K562 (cell line): ENCODE measurements around the gene CPN2. TPM values are rescaled to one million over a fixed set of nuclear protein-coding genes. Genes with fewer than 3 reads are reported as not detected.

Source experiments
- EGR1 ChIP-seq: fragments of 450-650 bp; conservative IDR thresholded peaks from 2 replicates; pipeline ENCODE4 v1.6.1; 2017; ENCODE audit warnings: mild to moderate bottlenecking
- FOXJ2 ChIP-seq: fragments of 200-800 bp; sonication (Bioruptor generic); IDR thresholded peaks from 2 replicates; pipeline ENCODE4 v1.6.1; 2016; ENCODE audit warnings: missing genetic modification characterization, missing compliant biosample characterization
- FOXK1 ChIP-seq: sonication (generic); formaldehyde crosslinking; IDR thresholded peaks from 2 replicates; pipeline ENCODE4 v1.8.0; 2022; ENCODE audit warnings: missing genetic modification reagents, mild to moderate bottlenecking, borderline replicate concordance
- GABPB1 ChIP-seq: sonication (generic); formaldehyde crosslinking; IDR thresholded peaks from 2 replicates; pipeline ENCODE4 v1.8.0; 2022; ENCODE audit warnings: mild to moderate bottlenecking, missing genetic modification reagents
- MYNN ChIP-seq, 2 experiments: sonication (generic); formaldehyde crosslinking in 1 of 2; IDR thresholded peaks; 2 replicates each; pipeline versions ENCODE4 v1.5.0 to v1.6.1; 2016 to 2020; ENCODE audit warnings: antibody characterized with exemption in 1 of 2, missing genetic modification reagents in 1 of 2
- NFYB ChIP-seq: IDR thresholded peaks from 2 replicates; pipeline ENCODE4 v1.6.1; 2011; ENCODE audit warnings: mild to moderate bottlenecking, moderate library complexity; ENCODE audit not compliant: insufficient read length; ENCODE audit errors: extremely low read depth
- SAFB ChIP-seq: fragments of 200-400 bp; formaldehyde crosslinking; IDR thresholded peaks from 2 replicates; pipeline ENCODE4 v1.6.1; 2017; ENCODE audit warnings: low read depth, low read length, borderline replicate concordance
- SMARCC2 ChIP-seq: fragments of 450-650 bp; IDR thresholded peaks from 2 replicates; pipeline ENCODE4 v1.6.1; 2017; ENCODE audit warnings: antibody characterized with exemption, moderate library complexity, mild to moderate bottlenecking, low read depth
- SNIP1 ChIP-seq: fragments of 450-650 bp; IDR thresholded peaks from 2 replicates; pipeline ENCODE4 v1.7.1; 2017; ENCODE audit warnings: low read depth, mild to moderate bottlenecking
- STAG1 ChIP-seq: sonication (generic); formaldehyde crosslinking; IDR thresholded peaks from 2 replicates; pipeline ENCODE4 v1.5.0; 2020; ENCODE audit warnings: missing genetic modification reagents, borderline replicate concordance
- SUPT5H ChIP-seq: fragments of 450-650 bp; IDR thresholded peaks from 2 replicates; pipeline ENCODE4 v1.6.1; 2016
- TAF7 ChIP-seq: fragments of 450-650 bp; IDR thresholded peaks from 2 replicates; pipeline ENCODE4 v1.6.1; 2016; ENCODE audit warnings: missing genetic modification characterization, missing compliant biosample characterization
- ZNF764 ChIP-seq: fragments of 250-450 bp; sonication (Bioruptor Pico); IDR thresholded peaks from 2 replicates; pipeline ENCODE4 v1.4.0; 2020; ENCODE audit warnings: low read depth, mild to moderate bottlenecking, moderate library complexity
- polyA plus RNA-seq, 8 experiments: library from polyadenylated mRNA; depleted of rRNA in 4 of 8; stranded (reverse) in 5 of 8; unstranded in 3 of 8; fragments of >200 nt; fragmentation: Nextera tagmentation in 2 of 8; fragmentation: Illumina TruSeq in 1 of 8; extraction: Ambion mirVana in 2 of 8; extraction: Trizol in 1 of 8; gene quantifications; 2 replicates each; pipeline versions ENCODE4 v1.2.1 to v1.2.3, GENCODE V29; 2011 to 2014; ENCODE audit warnings: inconsistent platforms in 1 of 8, missing spikeins in 1 of 8
- total RNA-seq, 7 experiments: library from RNA; depleted of rRNA in 6 of 7; stranded (reverse); fragments of >200 nt in 6 of 7; fragmentation: Illumina TruSeq in 2 of 7; extraction: Trizol in 2 of 7; gene quantifications; 2 replicates each; pipeline versions ENCODE4 v1.2.1 to v1.2.3, GENCODE V29; 2011 to 2021; ENCODE audit warnings: low replicate concordance in 1 of 7
- TF ChIP-seq, protein P1 (sequence below): fragments of 250-450 bp; sonication (Bioruptor Pico); IDR thresholded peaks from 2 replicates; pipeline ENCODE4 v1.5.0; 2021; ENCODE audit warnings: mild to moderate bottlenecking, borderline replicate concordance
- TF ChIP-seq, protein P2 (sequence below): fragments of 250-450 bp; sonication (Bioruptor Pico); IDR thresholded peaks from 2 replicates; pipeline ENCODE4 v1.8.0; 2021; ENCODE audit warnings: moderate library complexity, mild to moderate bottlenecking, inconsistent platforms
- TF ChIP-seq, protein P3 (sequence below): fragments of 250-450 bp; sonication (Bioruptor Pico); IDR thresholded peaks from 2 replicates; pipeline ENCODE4 v1.4.0; 2020; ENCODE audit warnings: mild to moderate bottlenecking, moderate library complexity
- TF ChIP-seq, protein P4 (sequence below): sonication (generic); formaldehyde crosslinking; IDR thresholded peaks from 2 replicates; pipeline ENCODE4 v1.8.0; 2023; ENCODE audit warnings: mild to moderate bottlenecking, missing genetic modification reagents
- TF ChIP-seq, protein P5 (sequence below): fragments of 450-650 bp; conservative IDR thresholded peaks from 2 replicates; pipeline ENCODE4 v1.6.1; 2016; ENCODE audit warnings: missing genetic modification characterization, low read depth, mild to moderate bottlenecking, missing compliant biosample characterization, moderate library complexity
- TF ChIP-seq, protein P6 (sequence below): sonication (generic); IDR thresholded peaks from 2 replicates; pipeline ENCODE4 v1.6.1; 2016

The CPN2 gene
- total and polyA plus RNA-seq, 9 of the 15 experiments (the other 6 are each of a cell fraction or from before 2014, with no cell fraction given), result not detected

DNA sequence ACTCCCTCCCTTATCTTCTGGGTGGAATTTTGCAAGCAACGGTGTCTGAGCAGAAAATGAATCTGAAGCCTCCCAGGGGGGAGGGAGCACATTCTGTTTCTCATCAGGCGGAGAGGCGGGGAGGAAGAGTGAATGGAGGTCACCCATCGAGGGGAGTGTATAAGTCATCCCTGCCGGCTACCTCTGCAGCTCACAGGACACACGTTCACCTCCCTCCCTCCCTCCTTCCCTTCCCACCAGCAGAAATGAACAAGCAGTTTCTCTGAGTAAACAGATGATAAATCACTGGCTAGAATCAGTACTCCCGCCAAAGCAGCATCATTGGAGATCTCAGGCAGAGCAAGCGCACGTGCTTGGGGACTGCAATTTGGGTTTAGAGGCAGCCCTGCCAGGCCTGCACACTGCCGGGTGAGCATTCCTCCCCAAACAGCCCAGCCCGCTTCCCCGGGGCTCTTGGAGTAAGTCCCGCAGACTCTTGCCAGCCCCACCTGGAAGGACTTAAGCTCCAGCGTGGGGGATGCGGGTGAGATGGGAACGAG lies 38.3 kb downstream of the CPN2 start (continued):
- TF ChIP-seq ZNF764 (CRISPR knock-in tag) (no peak), FOXJ2 (peak; percentile 67; the same call in 1 of the 2 replicates), SNIP1 (no peak), TAF7 (no peak), SMARCC2 (no peak), NFYB (no peak), GABPB1 (CRISPR knock-in tag) (no peak), SAFB (no peak), MYNN (IDR thresholded peaks at IDR 0.05) (no peak), MYNN (CRISPR knock-in tag; IDR thresholded peaks at IDR 0.05) (no peak), FOXK1 (no peak), STAG1 (CRISPR knock-in tag) (no peak), EGR1 (no peak), SUPT5H (no peak)
- TF ChIP-seq, protein P1, sequence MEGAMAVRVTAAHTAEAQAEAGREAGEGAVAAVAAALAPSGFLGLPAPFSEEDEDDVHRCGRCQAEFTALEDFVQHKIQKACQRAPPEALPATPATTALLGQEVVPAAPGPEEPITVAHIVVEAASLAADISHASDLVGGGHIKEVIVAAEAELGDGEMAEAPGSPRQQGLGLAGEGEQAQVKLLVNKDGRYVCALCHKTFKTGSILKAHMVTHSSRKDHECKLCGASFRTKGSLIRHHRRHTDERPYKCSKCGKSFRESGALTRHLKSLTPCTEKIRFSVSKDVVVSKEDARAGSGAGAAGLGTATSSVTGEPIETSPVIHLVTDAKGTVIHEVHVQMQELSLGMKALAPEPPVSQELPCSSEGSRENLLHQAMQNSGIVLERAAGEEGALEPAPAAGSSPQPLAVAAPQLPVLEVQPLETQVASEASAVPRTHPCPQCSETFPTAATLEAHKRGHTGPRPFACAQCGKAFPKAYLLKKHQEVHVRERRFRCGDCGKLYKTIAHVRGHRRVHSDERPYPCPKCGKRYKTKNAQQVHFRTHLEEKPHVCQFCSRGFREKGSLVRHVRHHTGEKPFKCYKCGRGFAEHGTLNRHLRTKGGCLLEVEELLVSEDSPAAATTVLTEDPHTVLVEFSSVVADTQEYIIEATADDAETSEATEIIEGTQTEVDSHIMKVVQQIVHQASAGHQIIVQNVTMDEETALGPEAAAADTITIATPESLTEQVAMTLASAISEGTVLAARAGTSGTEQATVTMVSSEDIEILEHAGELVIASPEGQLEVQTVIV (CRISPR knock-in tag), result no peak
- TF ChIP-seq, protein P2, sequence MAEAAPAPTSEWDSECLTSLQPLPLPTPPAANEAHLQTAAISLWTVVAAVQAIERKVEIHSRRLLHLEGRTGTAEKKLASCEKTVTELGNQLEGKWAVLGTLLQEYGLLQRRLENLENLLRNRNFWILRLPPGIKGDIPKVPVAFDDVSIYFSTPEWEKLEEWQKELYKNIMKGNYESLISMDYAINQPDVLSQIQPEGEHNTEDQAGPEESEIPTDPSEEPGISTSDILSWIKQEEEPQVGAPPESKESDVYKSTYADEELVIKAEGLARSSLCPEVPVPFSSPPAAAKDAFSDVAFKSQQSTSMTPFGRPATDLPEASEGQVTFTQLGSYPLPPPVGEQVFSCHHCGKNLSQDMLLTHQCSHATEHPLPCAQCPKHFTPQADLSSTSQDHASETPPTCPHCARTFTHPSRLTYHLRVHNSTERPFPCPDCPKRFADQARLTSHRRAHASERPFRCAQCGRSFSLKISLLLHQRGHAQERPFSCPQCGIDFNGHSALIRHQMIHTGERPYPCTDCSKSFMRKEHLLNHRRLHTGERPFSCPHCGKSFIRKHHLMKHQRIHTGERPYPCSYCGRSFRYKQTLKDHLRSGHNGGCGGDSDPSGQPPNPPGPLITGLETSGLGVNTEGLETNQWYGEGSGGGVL, result no peak
- TF ChIP-seq, protein P3, sequence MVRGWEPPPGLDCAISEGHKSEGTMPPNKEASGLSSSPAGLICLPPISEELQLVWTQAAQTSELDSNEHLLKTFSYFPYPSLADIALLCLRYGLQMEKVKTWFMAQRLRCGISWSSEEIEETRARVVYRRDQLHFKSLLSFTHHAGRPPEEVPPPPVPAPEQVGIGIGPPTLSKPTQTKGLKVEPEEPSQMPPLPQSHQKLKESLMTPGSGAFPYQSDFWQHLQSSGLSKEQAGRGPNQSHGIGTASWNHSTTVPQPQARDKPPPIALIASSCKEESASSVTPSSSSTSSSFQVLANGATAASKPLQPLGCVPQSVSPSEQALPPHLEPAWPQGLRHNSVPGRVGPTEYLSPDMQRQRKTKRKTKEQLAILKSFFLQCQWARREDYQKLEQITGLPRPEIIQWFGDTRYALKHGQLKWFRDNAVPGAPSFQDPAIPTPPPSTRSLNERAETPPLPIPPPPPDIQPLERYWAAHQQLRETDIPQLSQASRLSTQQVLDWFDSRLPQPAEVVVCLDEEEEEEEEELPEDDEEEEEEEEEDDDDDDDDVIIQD (CRISPR knock-in tag), result no peak
- TF ChIP-seq, protein P4, sequence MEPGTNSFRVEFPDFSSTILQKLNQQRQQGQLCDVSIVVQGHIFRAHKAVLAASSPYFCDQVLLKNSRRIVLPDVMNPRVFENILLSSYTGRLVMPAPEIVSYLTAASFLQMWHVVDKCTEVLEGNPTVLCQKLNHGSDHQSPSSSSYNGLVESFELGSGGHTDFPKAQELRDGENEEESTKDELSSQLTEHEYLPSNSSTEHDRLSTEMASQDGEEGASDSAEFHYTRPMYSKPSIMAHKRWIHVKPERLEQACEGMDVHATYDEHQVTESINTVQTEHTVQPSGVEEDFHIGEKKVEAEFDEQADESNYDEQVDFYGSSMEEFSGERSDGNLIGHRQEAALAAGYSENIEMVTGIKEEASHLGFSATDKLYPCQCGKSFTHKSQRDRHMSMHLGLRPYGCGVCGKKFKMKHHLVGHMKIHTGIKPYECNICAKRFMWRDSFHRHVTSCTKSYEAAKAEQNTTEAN (CRISPR knock-in tag), result no peak
- TF ChIP-seq, protein P5, sequence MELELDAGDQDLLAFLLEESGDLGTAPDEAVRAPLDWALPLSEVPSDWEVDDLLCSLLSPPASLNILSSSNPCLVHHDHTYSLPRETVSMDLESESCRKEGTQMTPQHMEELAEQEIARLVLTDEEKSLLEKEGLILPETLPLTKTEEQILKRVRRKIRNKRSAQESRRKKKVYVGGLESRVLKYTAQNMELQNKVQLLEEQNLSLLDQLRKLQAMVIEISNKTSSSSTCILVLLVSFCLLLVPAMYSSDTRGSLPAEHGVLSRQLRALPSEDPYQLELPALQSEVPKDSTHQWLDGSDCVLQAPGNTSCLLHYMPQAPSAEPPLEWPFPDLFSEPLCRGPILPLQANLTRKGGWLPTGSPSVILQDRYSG (tag), result 0 out of 2 replicates have a peak, but pooled peaks have one; percentile 52
- TF ChIP-seq, protein P6, sequence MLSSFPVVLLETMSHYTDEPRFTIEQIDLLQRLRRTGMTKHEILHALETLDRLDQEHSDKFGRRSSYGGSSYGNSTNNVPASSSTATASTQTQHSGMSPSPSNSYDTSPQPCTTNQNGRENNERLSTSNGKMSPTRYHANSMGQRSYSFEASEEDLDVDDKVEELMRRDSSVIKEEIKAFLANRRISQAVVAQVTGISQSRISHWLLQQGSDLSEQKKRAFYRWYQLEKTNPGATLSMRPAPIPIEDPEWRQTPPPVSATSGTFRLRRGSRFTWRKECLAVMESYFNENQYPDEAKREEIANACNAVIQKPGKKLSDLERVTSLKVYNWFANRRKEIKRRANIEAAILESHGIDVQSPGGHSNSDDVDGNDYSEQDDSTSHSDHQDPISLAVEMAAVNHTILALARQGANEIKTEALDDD, result no peak
